Keratinocyte (primary cell): Measurements from ENCODE around the gene CDK5RAP3.

Source experiments
- EZH2 ChIP-seq: IDR thresholded peaks from one replicate; pipeline ENCODE4 v1.6.1; 2012; ENCODE audit warnings: inconsistent platforms, mild to moderate bottlenecking, low read length, moderate library complexity
- TF ChIP-seq, protein P1 (sequence below), 3 experiments: IDR thresholded peaks in 1 of 3; conservative IDR thresholded peaks in 1 of 3; optimal IDR thresholded peaks in 1 of 3; 2 replicates in 2 of 3; 3 replicates in 1 of 3; pipeline versions ENCODE3 to v1.5.1; 2011; ENCODE audit warnings: low read length in 3 of 3, mild to moderate bottlenecking in 3 of 3, moderate library complexity in 2 of 3, control low read depth in 1 of 3, inconsistent platforms in 1 of 3; ENCODE audit not compliant: insufficient read depth in 2 of 3; ENCODE audit errors: extremely low read depth in 1 of 3

- TF ChIP-seq, protein P1, sequence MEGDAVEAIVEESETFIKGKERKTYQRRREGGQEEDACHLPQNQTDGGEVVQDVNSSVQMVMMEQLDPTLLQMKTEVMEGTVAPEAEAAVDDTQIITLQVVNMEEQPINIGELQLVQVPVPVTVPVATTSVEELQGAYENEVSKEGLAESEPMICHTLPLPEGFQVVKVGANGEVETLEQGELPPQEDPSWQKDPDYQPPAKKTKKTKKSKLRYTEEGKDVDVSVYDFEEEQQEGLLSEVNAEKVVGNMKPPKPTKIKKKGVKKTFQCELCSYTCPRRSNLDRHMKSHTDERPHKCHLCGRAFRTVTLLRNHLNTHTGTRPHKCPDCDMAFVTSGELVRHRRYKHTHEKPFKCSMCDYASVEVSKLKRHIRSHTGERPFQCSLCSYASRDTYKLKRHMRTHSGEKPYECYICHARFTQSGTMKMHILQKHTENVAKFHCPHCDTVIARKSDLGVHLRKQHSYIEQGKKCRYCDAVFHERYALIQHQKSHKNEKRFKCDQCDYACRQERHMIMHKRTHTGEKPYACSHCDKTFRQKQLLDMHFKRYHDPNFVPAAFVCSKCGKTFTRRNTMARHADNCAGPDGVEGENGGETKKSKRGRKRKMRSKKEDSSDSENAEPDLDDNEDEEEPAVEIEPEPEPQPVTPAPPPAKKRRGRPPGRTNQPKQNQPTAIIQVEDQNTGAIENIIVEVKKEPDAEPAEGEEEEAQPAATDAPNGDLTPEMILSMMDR (optimal IDR thresholded peaks at IDR 0.05 in 1 of 3, IDR thresholded peaks at IDR 0.05 in 1 of 3, conservative IDR thresholded peaks at IDR 0.05 in 1 of 3; ENCODE audit: extremely low read depth in 1 of 3, insufficient read depth in 2 of 3, low read length in 3 of 3): no peak
- TF ChIP-seq EZH2: no peak
These were observed 18.2 kb downstream of the CDK5RAP3 start for GRCh38 chr17:47989159-47989558.
